HCT116 (cell line): ENCODE measurements around the gene GPHN. TPM values are rescaled to one million over a fixed set of nuclear protein-coding genes. Genes with fewer than 3 reads are reported as not detected.

Experiments used
- ATAC-seq: fragments of 200-7000 bp; cut with Tn5 transposase; 2 replicates; pipeline ENCODE4 v1.9.1; 2020; ENCODE audit warnings: mild to moderate bottlenecking, moderate library complexity
- BruUV-seq: library from RNA; stranded (reverse); fragments of 400-500 nt; replicated peaks from 2 replicates; lab custom pipeline; 2021; lab: Mats Ljungman, UMichigan
- CTCF ChIA-PET: fragments of 300-600 bp; sonication (Branson Sonifier 250); formaldehyde crosslinking; loops from one replicate; lab custom pipeline; 2021; ENCODE audit warnings: antibody characterized with exemption; lab: Charles Lee
- POLR2A ChIA-PET: fragments of 300-600, 350-600 bp; sonication (Branson Sonifier 250); formaldehyde crosslinking; loops from one replicate; lab custom pipeline; 2021; ENCODE audit warnings: antibody characterized with exemption; lab: Charles Lee
- RAD21 ChIA-PET, 2 experiments: fragments of 300-600 bp; sonication (Branson Sonifier 250); formaldehyde crosslinking; loops; one replicate each; lab custom pipeline; 2023; ENCODE audit warnings: low total read pairs in 2 of 2; ENCODE audit not compliant: uncharacterized antibody in 2 of 2, unreplicated experiment in 2 of 2, low non-redundant PET in 1 of 2; lab: Charles Lee
- DNase-seq: peaks from one replicate; pipeline ENCODE4 v3.0.0-alpha.2; 2010; ENCODE audit warnings: low read depth, low spot score
- H2AFZ ChIP-seq: fragments of 200-600 bp; shearing (Covaris generic), sonication (generic); 2 replicates; pipeline ENCODE4 v1.6.1; 2017; ENCODE audit warnings: low read depth, mixed run types, mixed read lengths, antibody characterized with exemption, low read length; ENCODE audit not compliant: poor library complexity, severe bottlenecking
- H3K27ac ChIP-seq: 2 replicates; pipeline ENCODE4 v1.5.1; 2012; ENCODE audit warnings: low read depth, low read length
- H3K27me3 ChIP-seq: fragments of 200-600 bp; sonication (generic); 2 replicates; pipeline ENCODE4 v1.6.1; 2016; ENCODE audit warnings: mixed run types, low read length, mixed read lengths; ENCODE audit not compliant: insufficient read depth
- H3K36me3 ChIP-seq, 2 experiments: fragments of 200-500 bp in 1 of 2; fragments of 200-600 bp in 1 of 2; sonication (Bioruptor generic) in 1 of 2; sonication (generic) in 1 of 2; 2 replicates each; pipeline versions ENCODE4 v1.5.1 to v1.6.1; 2014 to 2016; ENCODE audit warnings: low read length in 2 of 2, inconsistent platforms in 1 of 2, mixed read lengths in 1 of 2, mixed run types in 1 of 2; ENCODE audit not compliant: insufficient read depth in 2 of 2, control insufficient read depth in 1 of 2
- H3K4me1 ChIP-seq, 2 experiments: fragments of 200-600 bp in 1 of 2; sonication (generic) in 1 of 2; 2 replicates each; pipeline versions ENCODE4 v1.5.1 to v1.6.1; 2012 to 2017; ENCODE audit warnings: low read length in 2 of 2, inconsistent platforms in 1 of 2, mild to moderate bottlenecking in 1 of 2, mixed read lengths in 1 of 2, mixed run types in 1 of 2, moderate library complexity in 1 of 2; ENCODE audit not compliant: insufficient read depth in 2 of 2, control insufficient read depth in 1 of 2
- H3K4me2 ChIP-seq: fragments of 200-600 bp; sonication (generic); 2 replicates; pipeline ENCODE4 v1.6.1; 2017; ENCODE audit warnings: mixed run types, low read length, mixed read lengths
- H3K4me3 ChIP-seq, 2 experiments: fragments of 200-600 bp in 1 of 2; sonication (generic) in 1 of 2; replicated peaks in 1 of 2; 2 replicates each; pipeline ENCODE4 v1.5.1; 2011 to 2016; ENCODE audit warnings: low read length in 2 of 2, control low read depth in 1 of 2, low read depth in 1 of 2, mild to moderate bottlenecking in 1 of 2, mixed read lengths in 1 of 2, mixed run types in 1 of 2
- H3K79me2 ChIP-seq: fragments of 200-600 bp; sonication (generic); 2 replicates; pipeline ENCODE4 v1.6.1; 2017; ENCODE audit warnings: mild to moderate bottlenecking, mixed run types, low read length, moderate library complexity, mixed read lengths; ENCODE audit not compliant: insufficient read depth
- H3K9ac ChIP-seq: fragments of 200-600 bp; sonication (generic); 2 replicates; pipeline ENCODE4 v1.6.1; 2016; ENCODE audit warnings: low read length, mixed read lengths
- H3K9me2 ChIP-seq: fragments of 200-600 bp; sonication (generic), shearing (Covaris generic); 2 replicates; pipeline ENCODE4 v1.6.1; 2017; ENCODE audit warnings: mixed run types, mild to moderate bottlenecking, moderate library complexity; ENCODE audit not compliant: insufficient read depth
- H3K9me3 ChIP-seq, 2 experiments: fragments of 200-500 bp in 1 of 2; fragments of 200-600 bp in 1 of 2; sonication (Bioruptor generic) in 1 of 2; sonication (generic) in 1 of 2; 2 replicates each; pipeline ENCODE4 v1.6.1; 2014 to 2017; ENCODE audit warnings: low read length in 2 of 2, mixed read lengths in 2 of 2, inconsistent platforms in 1 of 2, low read depth in 1 of 2, mild to moderate bottlenecking in 1 of 2, mixed run types in 1 of 2, moderate library complexity in 1 of 2; ENCODE audit not compliant: control insufficient read depth in 1 of 2, insufficient read depth in 1 of 2
- H4K20me1 ChIP-seq: fragments of 200-600 bp; sonication (generic), shearing (Covaris generic); 2 replicates; pipeline ENCODE4 v1.6.1; 2017; ENCODE audit warnings: mixed run types, mild to moderate bottlenecking, moderate library complexity; ENCODE audit not compliant: insufficient read depth
- ATF3 ChIP-seq: IDR thresholded peaks from 2 replicates; pipeline ENCODE4 v1.6.1; 2012
- CBX3 ChIP-seq: IDR thresholded peaks from 2 replicates; pipeline ENCODE4 v1.6.1; 2012; ENCODE audit warnings: low read depth
- CEBPB ChIP-seq: IDR thresholded peaks from 2 replicates; pipeline ENCODE4 v1.6.1; 2012; ENCODE audit warnings: low read depth
- EGR1 ChIP-seq: IDR thresholded peaks from 2 replicates; pipeline ENCODE4 v1.6.1; 2012; ENCODE audit warnings: low read depth
- ELF1 ChIP-seq: IDR thresholded peaks from 2 replicates; pipeline ENCODE4 v1.6.1; 2012; ENCODE audit warnings: low read depth, borderline replicate concordance
- EZH2 ChIP-seq: fragments of 200-600 bp; sonication (generic); IDR thresholded peaks from 2 replicates; pipeline ENCODE4 v1.6.1; 2017; ENCODE audit warnings: antibody characterized with exemption, mixed run types
- JUND ChIP-seq: IDR thresholded peaks from 2 replicates; pipeline ENCODE4 v1.6.1; 2012
- MAX ChIP-seq: IDR thresholded peaks from 2 replicates; pipeline ENCODE4 v1.6.1; 2012
- POLR2A ChIP-seq: IDR thresholded peaks from 2 replicates; pipeline ENCODE4 v1.7.0; 2011; ENCODE audit warnings: borderline replicate concordance; ENCODE audit not compliant: insufficient read depth, insufficient read length; ENCODE audit errors: extremely low read depth
- POLR2AphosphoS5 ChIP-seq: IDR thresholded peaks from 2 replicates; pipeline ENCODE4 v1.6.1; 2011; ENCODE audit warnings: mild to moderate bottlenecking, low read depth, low read length, moderate library complexity
- SP1 ChIP-seq: IDR thresholded peaks from 2 replicates; pipeline ENCODE4 v1.6.1; 2012; ENCODE audit warnings: low read depth
- SRF ChIP-seq: IDR thresholded peaks from 2 replicates; pipeline ENCODE4 v1.6.1; 2012; ENCODE audit warnings: low read depth
- TCF7L2 ChIP-seq: IDR thresholded peaks from 2 replicates; pipeline ENCODE4 v1.7.0; 2011; ENCODE audit warnings: borderline replicate concordance, inconsistent platforms; ENCODE audit not compliant: insufficient read depth, insufficient read length; ENCODE audit errors: extremely low read depth
- YY1 ChIP-seq: IDR thresholded peaks from 2 replicates; pipeline ENCODE4 v1.6.1; 2011; ENCODE audit warnings: low read length, low read depth, moderate library complexity, mild to moderate bottlenecking; ENCODE audit not compliant: insufficient replicate concordance; ENCODE audit errors: extremely low read depth
- ZBTB33 ChIP-seq: IDR thresholded peaks from 2 replicates; pipeline ENCODE4 v1.6.1; 2011; ENCODE audit warnings: mild to moderate bottlenecking, low read length, moderate library complexity; ENCODE audit not compliant: insufficient replicate concordance; ENCODE audit errors: extremely low read depth
- ZNF274 ChIP-seq: fragments of 200-500 bp; sonication (Bioruptor generic); IDR thresholded peaks from 2 replicates; pipeline ENCODE4 v1.6.1; 2014; ENCODE audit warnings: mild to moderate bottlenecking, low read depth, low read length, inconsistent platforms
- intact Hi-C: fragments of 100-400 bp; cut with micrococcal nuclease; formaldehyde crosslinking; loops from 2 replicates; pipeline ENCODE4 v1.10.0; 2022
- total RNA-seq: library from RNA; stranded (reverse); gene quantifications from one replicate; pipeline ENCODE4 v1.2.1, GENCODE V29; 2021; ENCODE audit not compliant: unreplicated experiment
- TF ChIP-seq, protein P1 (sequence below): IDR thresholded peaks from 2 replicates; pipeline ENCODE4 v1.6.1; 2012; ENCODE audit warnings: low read depth
- TF ChIP-seq, protein P2 (sequence below), 3 experiments: fragments of 200-600 bp in 1 of 3; sonication (generic) in 1 of 3; IDR thresholded peaks in 2 of 3; conservative IDR thresholded peaks in 1 of 3; 2 replicates each; pipeline ENCODE4 v1.5.1; 2012 to 2017; ENCODE audit warnings: low read depth in 2 of 3, low read length in 2 of 3, antibody characterized with exemption in 1 of 3, borderline replicate concordance in 1 of 3, control low read depth in 1 of 3, mild to moderate bottlenecking in 1 of 3, mixed read lengths in 1 of 3, mixed run types in 1 of 3, moderate library complexity in 1 of 3; ENCODE audit not compliant: insufficient read depth in 1 of 3

GPHN gene
- total RNA-seq, 1 experiment from 2014 or later: 43.8 TPM

- H3K4me1 ChIP-seq: no peaks in the 10 kb centered on the region
- H3K4me2 ChIP-seq: no peak overlapping the region
- H4K20me1 ChIP-seq: no peaks in the 10 kb centered on the region; the same call in 1 of the 2 replicates
- H3K4me3 ChIP-seq: no peak overlapping the region
- CTCF ChIA-PET: no interaction called here
- DNase-seq (no peak), ATAC-seq (no peak)
- H3K27ac ChIP-seq: no peak overlapping the region
- RAD21 ChIA-PET: no interaction called here
- H3K79me2 ChIP-seq: no peaks in the 10 kb centered on the region
- no peaks in the 10 kb centered on the region for H3K27me3 ChIP-seq
- H3K9me3 ChIP-seq: no peaks in the 10 kb centered on the region
- TF ChIP-seq, protein P1, sequence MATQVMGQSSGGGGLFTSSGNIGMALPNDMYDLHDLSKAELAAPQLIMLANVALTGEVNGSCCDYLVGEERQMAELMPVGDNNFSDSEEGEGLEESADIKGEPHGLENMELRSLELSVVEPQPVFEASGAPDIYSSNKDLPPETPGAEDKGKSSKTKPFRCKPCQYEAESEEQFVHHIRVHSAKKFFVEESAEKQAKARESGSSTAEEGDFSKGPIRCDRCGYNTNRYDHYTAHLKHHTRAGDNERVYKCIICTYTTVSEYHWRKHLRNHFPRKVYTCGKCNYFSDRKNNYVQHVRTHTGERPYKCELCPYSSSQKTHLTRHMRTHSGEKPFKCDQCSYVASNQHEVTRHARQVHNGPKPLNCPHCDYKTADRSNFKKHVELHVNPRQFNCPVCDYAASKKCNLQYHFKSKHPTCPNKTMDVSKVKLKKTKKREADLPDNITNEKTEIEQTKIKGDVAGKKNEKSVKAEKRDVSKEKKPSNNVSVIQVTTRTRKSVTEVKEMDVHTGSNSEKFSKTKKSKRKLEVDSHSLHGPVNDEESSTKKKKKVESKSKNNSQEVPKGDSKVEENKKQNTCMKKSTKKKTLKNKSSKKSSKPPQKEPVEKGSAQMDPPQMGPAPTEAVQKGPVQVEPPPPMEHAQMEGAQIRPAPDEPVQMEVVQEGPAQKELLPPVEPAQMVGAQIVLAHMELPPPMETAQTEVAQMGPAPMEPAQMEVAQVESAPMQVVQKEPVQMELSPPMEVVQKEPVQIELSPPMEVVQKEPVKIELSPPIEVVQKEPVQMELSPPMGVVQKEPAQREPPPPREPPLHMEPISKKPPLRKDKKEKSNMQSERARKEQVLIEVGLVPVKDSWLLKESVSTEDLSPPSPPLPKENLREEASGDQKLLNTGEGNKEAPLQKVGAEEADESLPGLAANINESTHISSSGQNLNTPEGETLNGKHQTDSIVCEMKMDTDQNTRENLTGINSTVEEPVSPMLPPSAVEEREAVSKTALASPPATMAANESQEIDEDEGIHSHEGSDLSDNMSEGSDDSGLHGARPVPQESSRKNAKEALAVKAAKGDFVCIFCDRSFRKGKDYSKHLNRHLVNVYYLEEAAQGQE: no peak
- TF ChIP-seq ELF1: no peak
- TF ChIP-seq POLR2AphosphoS5: no peak
- no peak for TF ChIP-seq MAX
- no peak for TF ChIP-seq CBX3
- TF ChIP-seq POLR2A: no peak
- no peak for TF ChIP-seq EGR1
- TF ChIP-seq JUND: no peak
- TF ChIP-seq ATF3: no peak
- no peak for TF ChIP-seq YY1
- TF ChIP-seq ZNF274: no peak
- TF ChIP-seq, protein P2, sequence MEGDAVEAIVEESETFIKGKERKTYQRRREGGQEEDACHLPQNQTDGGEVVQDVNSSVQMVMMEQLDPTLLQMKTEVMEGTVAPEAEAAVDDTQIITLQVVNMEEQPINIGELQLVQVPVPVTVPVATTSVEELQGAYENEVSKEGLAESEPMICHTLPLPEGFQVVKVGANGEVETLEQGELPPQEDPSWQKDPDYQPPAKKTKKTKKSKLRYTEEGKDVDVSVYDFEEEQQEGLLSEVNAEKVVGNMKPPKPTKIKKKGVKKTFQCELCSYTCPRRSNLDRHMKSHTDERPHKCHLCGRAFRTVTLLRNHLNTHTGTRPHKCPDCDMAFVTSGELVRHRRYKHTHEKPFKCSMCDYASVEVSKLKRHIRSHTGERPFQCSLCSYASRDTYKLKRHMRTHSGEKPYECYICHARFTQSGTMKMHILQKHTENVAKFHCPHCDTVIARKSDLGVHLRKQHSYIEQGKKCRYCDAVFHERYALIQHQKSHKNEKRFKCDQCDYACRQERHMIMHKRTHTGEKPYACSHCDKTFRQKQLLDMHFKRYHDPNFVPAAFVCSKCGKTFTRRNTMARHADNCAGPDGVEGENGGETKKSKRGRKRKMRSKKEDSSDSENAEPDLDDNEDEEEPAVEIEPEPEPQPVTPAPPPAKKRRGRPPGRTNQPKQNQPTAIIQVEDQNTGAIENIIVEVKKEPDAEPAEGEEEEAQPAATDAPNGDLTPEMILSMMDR (IDR thresholded peaks at IDR 0.05 in 2 of 3, conservative IDR thresholded peaks at IDR 0.05 in 1 of 3; ENCODE audit: borderline replicate concordance in 1 of 3, insufficient read depth in 1 of 3, low read depth in 2 of 3, low read length in 2 of 3): no peak
- no peak for TF ChIP-seq SRF
- no peak for TF ChIP-seq SP1
- TF ChIP-seq ZBTB33: no peak
- TF ChIP-seq CEBPB: no peak
- no peak for TF ChIP-seq EZH2
- no peak for TF ChIP-seq TCF7L2
- BruUV-seq: no TSS peak
- no peak overlapping the region for H3K9ac ChIP-seq
- POLR2A ChIA-PET: no interaction called here
- H2AFZ ChIP-seq: no peak overlapping the region
- intact Hi-C loops: no loop called here
- no peaks in the 10 kb centered on the region for H3K36me3 ChIP-seq
- H3K9me2 ChIP-seq: no peaks in the 10 kb centered on the region
Observed at GRCh38 chr14:66824251-66824650, 316.3 kb downstream of the GPHN start.
